ENCODE data around the gene ANO3.

The ANO3 gene

DNA sequence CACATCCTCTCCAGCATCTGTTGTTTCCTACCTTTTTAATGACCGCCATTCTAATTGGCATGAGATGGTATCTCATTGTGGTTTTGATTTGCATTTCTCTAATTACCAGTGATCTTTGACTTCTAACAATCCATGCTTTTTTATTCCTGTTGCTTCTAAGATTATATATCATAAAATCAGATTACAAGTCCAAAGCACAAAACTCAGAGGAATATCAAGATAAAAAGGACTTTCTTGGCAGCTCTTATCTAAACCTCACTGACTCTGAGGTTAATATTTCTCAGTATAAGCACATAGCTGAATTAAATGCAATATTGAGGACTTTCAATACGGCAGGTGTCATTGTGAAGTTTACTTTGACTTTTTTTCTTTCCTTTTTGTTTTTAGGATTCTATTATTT is 378.6 kb downstream of the ANO3 start:
- DNase-seq (ENCODE audit: low read depth), result no peak

DNA sequence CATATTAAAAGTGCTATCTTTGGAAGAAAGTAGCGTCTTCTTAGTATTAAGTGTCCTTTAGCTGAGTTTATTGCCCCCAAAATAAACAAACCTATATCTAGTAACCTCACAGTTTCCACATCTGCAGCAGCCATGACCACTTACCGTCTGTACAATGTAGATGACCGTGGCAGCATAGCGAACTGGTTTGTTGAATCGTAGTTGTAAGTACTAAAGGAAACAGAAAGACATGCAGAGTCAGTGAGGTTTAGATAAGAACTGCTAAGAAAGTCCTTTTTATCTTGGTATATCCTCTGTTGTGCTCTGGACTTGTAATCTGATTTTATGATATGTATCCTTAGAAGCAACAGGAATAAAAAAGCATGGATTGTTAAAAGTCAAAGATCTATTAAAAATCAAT is 380.6 kb downstream of the ANO3 start:
- DNase-seq (ENCODE audit: low read depth), result no peak

Measured in stimulated activated CD4-positive, alpha-beta T cell treated with anti-CD3 and anti-CD28 coated beads, Interleukin-2, amount 100 ng/mL, for 4 hours (primary cell).